CD14-positive monocyte (primary cell): ENCODE data around the gene MS4A15. TPM values are rescaled to one million over a fixed set of nuclear protein-coding genes. Genes with fewer than 3 reads are reported as not detected.

Source experiments
- DNase-seq, 3 donors: peaks; one replicate each; pipeline ENCODE4 v3.0.0-alpha.2; 2011 to 2022
- H2AFZ ChIP-seq: 2 replicates; pipeline ENCODE4 v1.6.0; 2012; ENCODE audit warnings: mild to moderate bottlenecking, low read depth, low read length, inconsistent platforms; ENCODE audit not compliant: insufficient read depth, poor library complexity, severe bottlenecking
- H3K27ac ChIP-seq, 2 donors: 1 replicate in 1 of 2; 2 replicates in 1 of 2; pipeline ENCODE4 v1.5.1; 2012 to 2013; ENCODE audit warnings: low read length in 2 of 2, control low read depth in 1 of 2, inconsistent platforms in 1 of 2, low read depth in 1 of 2, mild to moderate bottlenecking in 1 of 2
- H3K27me3 ChIP-seq, 2 donors: one replicate each; pipeline versions ENCODE4 v1.6.0 to v1.6.1; 2011 to 2013; ENCODE audit warnings: low read length in 2 of 2; ENCODE audit not compliant: control insufficient read depth in 2 of 2, insufficient read depth in 2 of 2
- H3K36me3 ChIP-seq, 2 donors: replicated peaks in 1 of 2; 1 replicate in 1 of 2; 2 replicates in 1 of 2; pipeline versions ENCODE4 v1.5.1 to v1.6.1; 2012 to 2013; ENCODE audit warnings: low read length in 2 of 2, control low read depth in 1 of 2, inconsistent platforms in 1 of 2, mild to moderate bottlenecking in 1 of 2; ENCODE audit not compliant: insufficient read depth in 2 of 2, control insufficient read depth in 1 of 2
- H3K4me1 ChIP-seq, 2 donors: 1 replicate in 1 of 2; 2 replicates in 1 of 2; pipeline versions ENCODE4 v1.5.1 to v1.6.1; 2012 to 2013; ENCODE audit warnings: low read length in 2 of 2, control low read depth in 1 of 2, inconsistent platforms in 1 of 2, mild to moderate bottlenecking in 1 of 2, moderate library complexity in 1 of 2; ENCODE audit not compliant: insufficient read depth in 2 of 2, control insufficient read depth in 1 of 2
- H3K4me2 ChIP-seq: replicated peaks from 2 replicates; pipeline ENCODE3; 2012; ENCODE audit warnings: low read length, moderate library complexity, mild to moderate bottlenecking; ENCODE audit not compliant: poor library complexity, severe bottlenecking; ENCODE audit errors: extremely low read depth
- H3K4me3 ChIP-seq, 3 experiments: fragments of 200-600 bp in 1 of 3; sonication (generic) in 1 of 3; replicated peaks in 1 of 3; 1 replicate in 2 of 3; 2 replicates in 1 of 3; pipeline ENCODE4 v1.5.1; 2011 to 2013; ENCODE audit warnings: low read length in 3 of 3, mild to moderate bottlenecking in 3 of 3, control low read depth in 2 of 3, low read depth in 2 of 3, inconsistent platforms in 1 of 3, moderate library complexity in 1 of 3
- H3K79me2 ChIP-seq: 2 replicates; pipeline ENCODE4 v1.6.0; 2012; ENCODE audit warnings: mild to moderate bottlenecking, control low read depth, inconsistent platforms, low read length, moderate library complexity; ENCODE audit not compliant: insufficient read depth
- H3K9ac ChIP-seq: 2 replicates; pipeline ENCODE4 v1.6.0; 2017; ENCODE audit warnings: low read length, mild to moderate bottlenecking; ENCODE audit not compliant: insufficient read depth, poor library complexity, severe bottlenecking
- H3K9me3 ChIP-seq, 2 donors: replicated peaks in 1 of 2; 1 replicate in 1 of 2; 2 replicates in 1 of 2; pipeline versions ENCODE4 v1.5.1 to v1.6.1; 2012 to 2013; ENCODE audit warnings: low read length in 2 of 2, control low read depth in 1 of 2; ENCODE audit not compliant: control insufficient read depth in 1 of 2, insufficient read depth in 1 of 2
- H4K20me1 ChIP-seq: 2 replicates; pipeline ENCODE4 v1.6.0; 2012; ENCODE audit warnings: mild to moderate bottlenecking, low read length, control low read depth, moderate library complexity; ENCODE audit not compliant: insufficient read depth
- H3K27ac Mint-ChIP-seq, 7 donors: one replicate each; pipeline ENCODE4 v1.8.0; 2020; ENCODE audit warnings: mild to moderate bottlenecking in 7 of 7, mixed read lengths in 7 of 7, moderate library complexity in 6 of 7, inconsistent platforms in 2 of 7
- H3K27me3 Mint-ChIP-seq, 3 donors: one replicate each; pipeline ENCODE4 v1.8.0; 2021 to 2022; ENCODE audit warnings: low read depth in 3 of 3, mild to moderate bottlenecking in 3 of 3, mixed read lengths in 3 of 3, moderate library complexity in 3 of 3, inconsistent platforms in 1 of 3
- H3K36me3 Mint-ChIP-seq, 2 donors: one replicate each; pipeline ENCODE4 v1.8.0; 2020; ENCODE audit warnings: mixed read lengths in 2 of 2, inconsistent platforms in 1 of 2, mild to moderate bottlenecking in 1 of 2
- H3K4me1 Mint-ChIP-seq: one replicate; pipeline ENCODE4 v1.8.0; 2020; ENCODE audit warnings: mild to moderate bottlenecking, mixed read lengths
- H3K4me3 Mint-ChIP-seq, 2 donors: one replicate each; pipeline ENCODE4 v1.8.0; 2020; ENCODE audit warnings: mild to moderate bottlenecking in 2 of 2, mixed read lengths in 2 of 2, moderate library complexity in 1 of 2
- H3K9me3 Mint-ChIP-seq, 7 donors: one replicate each; pipeline ENCODE4 v1.8.0; 2020 to 2022; ENCODE audit warnings: mixed read lengths in 7 of 7, mild to moderate bottlenecking in 6 of 7, moderate library complexity in 6 of 7, inconsistent platforms in 2 of 7
- WGBS: methylation state at CpG from one replicate; pipeline ENCODE4 v1.1.5; 2013; ENCODE audit warnings: missing lambda C conversion rate; ENCODE audit not compliant: insufficient coverage; 5-methylcytosine and 5-hydroxymethylcytosine counted together
- intact Hi-C, 2 donors: fragments of 100-400 bp; cut with micrococcal nuclease; formaldehyde crosslinking; loops; one replicate each; pipeline versions ENCODE4 v1.15.0 to v1.15.1; 2023
- polyA plus RNA-seq, 3 donors: library from polyadenylated mRNA; depleted of rRNA in 1 of 3; unstranded in 2 of 3; stranded (reverse) in 1 of 3; fragments of 300-500 nt in 2 of 3; fragments of >200 nt in 1 of 3; fragmentation: Illumina TruSeq in 2 of 3; gene quantifications; 1 replicate in 2 of 3; 2 replicates in 1 of 3; pipeline ENCODE4 v1.2.3, GENCODE V29; 2012 to 2021
- TF ChIP-seq, protein P1 (sequence below): fragments of 200-600 bp; IDR thresholded peaks from one replicate; pipeline ENCODE4 v1.8.0; 2022; ENCODE audit warnings: antibody characterized with exemption, mild to moderate bottlenecking

MS4A15 gene
- polyA plus RNA-seq, 3 donors = not detected

DNA sequence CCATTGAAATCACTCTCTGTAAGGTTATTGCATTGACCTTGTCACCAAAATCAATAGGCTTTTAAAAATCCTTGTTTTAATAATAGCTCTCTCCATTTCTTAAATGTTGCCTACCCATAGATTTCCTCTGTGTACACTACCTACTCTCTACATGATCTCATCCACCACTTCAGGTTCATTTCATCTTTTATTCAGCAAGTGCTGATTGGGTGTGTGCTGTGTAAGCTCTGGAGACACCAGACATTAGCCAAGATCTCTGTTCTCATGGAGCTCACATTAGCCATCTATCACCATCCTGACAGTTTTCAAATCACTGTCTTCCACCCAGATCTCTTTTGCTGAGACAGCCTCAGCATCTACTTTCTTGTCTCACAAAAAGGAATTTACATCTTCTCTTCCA lies 24.1 kb downstream of the MS4A15 start:
- Mint-ChIP-seq H3K36me3 (no peaks in the 10 kb centered on the region), H3K27me3 (peaks cover 3 to 6% (median 5%) of the 10 kb centered on the region in 3 donors), H3K9me3 (peaks cover 0 to 4% (median 0%) of the 10 kb centered on the region in 7 donors), H3K4me3 (no peak overlapping the region), H3K27ac (no peak overlapping the region), H3K4me1 (no peaks in the 10 kb centered on the region)
- TF ChIP-seq, protein P1, sequence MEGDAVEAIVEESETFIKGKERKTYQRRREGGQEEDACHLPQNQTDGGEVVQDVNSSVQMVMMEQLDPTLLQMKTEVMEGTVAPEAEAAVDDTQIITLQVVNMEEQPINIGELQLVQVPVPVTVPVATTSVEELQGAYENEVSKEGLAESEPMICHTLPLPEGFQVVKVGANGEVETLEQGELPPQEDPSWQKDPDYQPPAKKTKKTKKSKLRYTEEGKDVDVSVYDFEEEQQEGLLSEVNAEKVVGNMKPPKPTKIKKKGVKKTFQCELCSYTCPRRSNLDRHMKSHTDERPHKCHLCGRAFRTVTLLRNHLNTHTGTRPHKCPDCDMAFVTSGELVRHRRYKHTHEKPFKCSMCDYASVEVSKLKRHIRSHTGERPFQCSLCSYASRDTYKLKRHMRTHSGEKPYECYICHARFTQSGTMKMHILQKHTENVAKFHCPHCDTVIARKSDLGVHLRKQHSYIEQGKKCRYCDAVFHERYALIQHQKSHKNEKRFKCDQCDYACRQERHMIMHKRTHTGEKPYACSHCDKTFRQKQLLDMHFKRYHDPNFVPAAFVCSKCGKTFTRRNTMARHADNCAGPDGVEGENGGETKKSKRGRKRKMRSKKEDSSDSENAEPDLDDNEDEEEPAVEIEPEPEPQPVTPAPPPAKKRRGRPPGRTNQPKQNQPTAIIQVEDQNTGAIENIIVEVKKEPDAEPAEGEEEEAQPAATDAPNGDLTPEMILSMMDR = no peak
- Histone ChIP-seq H3K9me3 (no peaks in the 10 kb centered on the region), H3K27ac (no peak overlapping the region), H3K9ac (no peak overlapping the region), H2AFZ (no peak overlapping the region), H3K4me2 (no peak overlapping the region), H3K79me2 (no peaks in the 10 kb centered on the region), H3K36me3 (no peaks in the 10 kb centered on the region), H3K4me1 (no peaks in the 10 kb centered on the region), H3K4me3 (no peak overlapping the region), H4K20me1 (no peaks in the 10 kb centered on the region), H3K27me3 (peaks cover 0 to 3% of the 10 kb centered on the region in 2 donors)
- intact Hi-C loops = no loop called here
- DNase-seq = no peak

DNA sequence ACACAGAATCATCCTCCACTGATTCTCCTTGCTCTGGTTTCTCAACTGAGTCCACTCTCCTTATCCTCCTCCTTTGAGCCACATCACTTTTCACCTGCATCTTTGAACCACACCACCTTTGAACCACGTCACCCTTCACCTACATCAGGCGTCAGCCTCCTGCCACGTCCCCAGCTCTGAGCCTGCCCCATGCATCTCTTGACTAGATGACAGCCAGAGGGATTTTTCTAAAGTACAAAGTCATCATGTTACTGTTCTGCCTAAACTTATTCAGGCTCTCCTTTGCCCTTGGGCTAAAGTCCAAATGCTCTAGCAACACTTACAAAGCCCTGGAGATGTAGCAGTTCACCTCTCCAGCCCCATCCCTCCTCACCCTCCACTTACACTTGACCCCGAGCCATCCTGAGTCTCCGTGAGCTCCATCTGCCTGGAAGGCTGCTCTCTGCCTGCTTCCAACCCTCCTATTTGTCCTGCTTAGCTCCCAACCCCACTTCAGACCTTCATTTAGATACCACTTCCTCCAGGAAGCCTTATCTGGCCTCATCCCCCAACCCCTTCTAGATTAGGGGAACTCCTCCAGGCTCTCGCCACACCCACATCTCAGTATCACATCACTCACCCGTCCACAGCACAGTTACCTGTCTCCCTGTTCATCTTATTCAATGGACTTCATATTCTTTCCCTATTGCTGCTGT lies 24.8 kb downstream of the MS4A15 start:
- no peaks in the 10 kb centered on the region for H3K36me3 ChIP-seq
- no peak overlapping the region for H2AFZ ChIP-seq
- Mint-ChIP-seq H3K4me1 (no peaks in the 10 kb centered on the region), H3K36me3 (no peaks in the 10 kb centered on the region), H3K27ac (no peak overlapping the region), H3K27me3 (peaks cover 0 to 4% (median 3%) of the 10 kb centered on the region in 3 donors), H3K9me3 (peaks cover 0 to 2% (median 0%) of the 10 kb centered on the region in 7 donors), H3K4me3 (no peak overlapping the region)
- no peaks in the 10 kb centered on the region for H4K20me1 ChIP-seq
- intact Hi-C loops = no loop called here
- peaks cover 0 to 3% of the 10 kb centered on the region in 2 donors for H3K27me3 ChIP-seq
- no peak overlapping the region for H3K4me3 ChIP-seq
- no peak for DNase-seq
- no peak overlapping the region for H3K4me2 ChIP-seq
- no peaks in the 10 kb centered on the region for H3K79me2 ChIP-seq
- H3K27ac ChIP-seq = no peak overlapping the region
- TF ChIP-seq, protein P1 = no peak
- H3K4me1 ChIP-seq = no peaks in the 10 kb centered on the region
- 79% methylated on average over 7 of the region's 7 CpGs for WGBS
- H3K9me3 ChIP-seq = no peaks in the 10 kb centered on the region
- H3K9ac ChIP-seq = no peak overlapping the region
